K562 (cell line): ENCODE measurements around the gene C1QBP.

Experiments used
- DPF2 ChIP-seq: fragments of 450-650 bp; IDR thresholded peaks from 2 replicates; pipeline ENCODE4 v1.6.1; 2016
- POLR2A ChIP-seq: fragments of 450-650 bp; conservative IDR thresholded peaks from 2 replicates; pipeline ENCODE4 v1.6.1; 2016
- SETDB1 ChIP-seq: IDR thresholded peaks from one replicate; pipeline ENCODE4 v1.6.1; 2012; ENCODE audit warnings: low read length, control low read depth, inconsistent platforms
- ZNF644 ChIP-seq: fragments of 200-800 bp; sonication (Bioruptor generic); IDR thresholded peaks from 2 replicates; pipeline ENCODE4 v1.6.1; 2016; ENCODE audit warnings: low read depth, missing genetic modification characterization, missing compliant biosample characterization
- TF ChIP-seq, protein P1 (sequence below): fragments of 250-450 bp; sonication (Bioruptor Pico); IDR thresholded peaks from 2 replicates; pipeline ENCODE4 v1.5.0; 2020; ENCODE audit warnings: mild to moderate bottlenecking
- TF ChIP-seq, protein P2 (sequence below): sonication (generic); formaldehyde crosslinking; IDR thresholded peaks from 2 replicates; pipeline ENCODE4 v1.4.0; 2020; ENCODE audit warnings: mild to moderate bottlenecking, missing genetic modification reagents

GRCh38 chr17:5413682-5414081 lies 25.3 kb downstream of the C1QBP start:
- TF ChIP-seq DPF2 (peak; percentile 64), ZNF644 (tag) (no peak), SETDB1 (no peak), POLR2A (no peak)
- TF ChIP-seq, protein P1, sequence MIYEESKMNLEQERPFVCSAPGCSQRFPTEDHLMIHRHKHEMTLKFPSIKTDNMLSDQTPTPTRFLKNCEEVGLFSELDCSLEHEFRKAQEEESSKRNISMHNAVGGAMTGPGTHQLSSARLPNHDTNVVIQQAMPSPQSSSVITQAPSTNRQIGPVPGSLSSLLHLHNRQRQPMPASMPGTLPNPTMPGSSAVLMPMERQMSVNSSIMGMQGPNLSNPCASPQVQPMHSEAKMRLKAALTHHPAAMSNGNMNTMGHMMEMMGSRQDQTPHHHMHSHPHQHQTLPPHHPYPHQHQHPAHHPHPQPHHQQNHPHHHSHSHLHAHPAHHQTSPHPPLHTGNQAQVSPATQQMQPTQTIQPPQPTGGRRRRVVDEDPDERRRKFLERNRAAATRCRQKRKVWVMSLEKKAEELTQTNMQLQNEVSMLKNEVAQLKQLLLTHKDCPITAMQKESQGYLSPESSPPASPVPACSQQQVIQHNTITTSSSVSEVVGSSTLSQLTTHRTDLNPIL (CRISPR knock-in tag) = no peak
- TF ChIP-seq, protein P2, sequence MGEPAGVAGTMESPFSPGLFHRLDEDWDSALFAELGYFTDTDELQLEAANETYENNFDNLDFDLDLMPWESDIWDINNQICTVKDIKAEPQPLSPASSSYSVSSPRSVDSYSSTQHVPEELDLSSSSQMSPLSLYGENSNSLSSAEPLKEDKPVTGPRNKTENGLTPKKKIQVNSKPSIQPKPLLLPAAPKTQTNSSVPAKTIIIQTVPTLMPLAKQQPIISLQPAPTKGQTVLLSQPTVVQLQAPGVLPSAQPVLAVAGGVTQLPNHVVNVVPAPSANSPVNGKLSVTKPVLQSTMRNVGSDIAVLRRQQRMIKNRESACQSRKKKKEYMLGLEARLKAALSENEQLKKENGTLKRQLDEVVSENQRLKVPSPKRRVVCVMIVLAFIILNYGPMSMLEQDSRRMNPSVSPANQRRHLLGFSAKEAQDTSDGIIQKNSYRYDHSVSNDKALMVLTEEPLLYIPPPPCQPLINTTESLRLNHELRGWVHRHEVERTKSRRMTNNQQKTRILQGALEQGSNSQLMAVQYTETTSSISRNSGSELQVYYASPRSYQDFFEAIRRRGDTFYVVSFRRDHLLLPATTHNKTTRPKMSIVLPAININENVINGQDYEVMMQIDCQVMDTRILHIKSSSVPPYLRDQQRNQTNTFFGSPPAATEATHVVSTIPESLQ (CRISPR knock-in tag) = no peak
